HG02885 (cell line): ENCODE measurements around the gene RASSF1.

Experiments used
- ATAC-seq: cut with Tn5 transposase; IDR thresholded peaks from one replicate; pipeline ENCODE4 v1.9.1; 2021; ENCODE audit warnings: mild to moderate bottlenecking; ENCODE audit not compliant: unreplicated experiment, poor library complexity

The RASSF1 gene

GRCh38 chr3:50340448-50341329 lies at the start of gene RASSF1:
TSS of gene RASSF1 (minus strand) at chr3:50340836. CDS start at chr3:50340805, 31 bp downstream.
- no peak for ATAC-seq

- no peak for ATAC-seq
Observed at GRCh38 chr3:50389414-50389767, 48.8 kb upstream of the RASSF1 start.

DNA sequence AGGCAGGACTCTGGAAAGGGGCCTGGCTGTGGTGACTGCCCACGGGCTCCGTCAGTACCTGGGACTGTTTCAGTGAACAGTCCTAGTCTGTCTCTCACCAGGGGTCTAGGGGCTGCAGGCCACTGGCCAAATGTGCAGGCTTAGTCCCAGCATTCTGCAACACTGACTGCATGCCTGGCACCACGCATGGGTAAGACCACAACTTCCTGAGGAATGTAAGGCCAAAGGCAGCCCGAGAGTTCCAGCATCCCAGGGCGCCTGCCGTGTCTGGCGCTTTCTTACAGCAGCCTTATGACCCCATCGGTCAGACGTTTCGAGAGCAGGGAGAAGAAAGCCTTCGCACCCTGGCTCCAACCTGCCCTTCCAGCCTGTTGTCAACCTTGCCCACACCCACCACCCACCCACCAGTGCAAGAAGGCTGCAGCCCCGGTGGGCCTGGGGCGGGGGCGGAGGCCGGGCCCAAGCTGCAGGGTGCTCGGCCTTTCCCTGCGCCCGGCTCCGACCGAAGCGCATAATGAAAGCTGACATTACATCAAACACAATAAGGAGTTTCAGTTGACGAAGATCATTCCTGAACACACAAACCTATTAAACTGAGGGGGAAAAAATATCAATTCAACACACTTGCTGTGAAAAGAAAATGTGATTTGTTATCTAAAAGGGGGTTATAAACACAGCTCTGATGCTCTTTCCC lies 48.2 kb upstream of the RASSF1 start:
- no peak for ATAC-seq

GRCh38 chr3:50388016-50388719 lies 47.5 kb upstream of the RASSF1 start:
- ATAC-seq, result no peak

DNA sequence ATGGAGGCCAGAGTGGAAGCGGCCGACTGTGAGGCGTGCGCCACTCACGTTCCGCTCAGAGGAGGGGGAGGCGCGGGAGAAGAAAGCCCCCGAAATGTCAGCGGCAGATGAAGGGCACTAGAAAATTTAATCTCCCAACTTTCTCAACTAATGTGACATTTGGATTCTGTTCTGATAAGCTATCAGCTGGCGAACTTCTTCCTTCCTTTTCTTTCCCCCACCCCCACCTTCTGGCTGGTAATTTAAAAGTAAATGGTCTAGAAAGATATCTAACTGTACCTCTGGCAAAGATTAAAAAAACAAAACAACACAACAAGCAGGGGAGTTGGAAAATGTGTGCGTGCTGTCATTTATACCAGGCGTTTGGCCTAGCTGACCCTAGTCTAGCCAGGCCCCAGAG lies 45.1 kb upstream of the RASSF1 start:
- ATAC-seq, result no peak

DNA sequence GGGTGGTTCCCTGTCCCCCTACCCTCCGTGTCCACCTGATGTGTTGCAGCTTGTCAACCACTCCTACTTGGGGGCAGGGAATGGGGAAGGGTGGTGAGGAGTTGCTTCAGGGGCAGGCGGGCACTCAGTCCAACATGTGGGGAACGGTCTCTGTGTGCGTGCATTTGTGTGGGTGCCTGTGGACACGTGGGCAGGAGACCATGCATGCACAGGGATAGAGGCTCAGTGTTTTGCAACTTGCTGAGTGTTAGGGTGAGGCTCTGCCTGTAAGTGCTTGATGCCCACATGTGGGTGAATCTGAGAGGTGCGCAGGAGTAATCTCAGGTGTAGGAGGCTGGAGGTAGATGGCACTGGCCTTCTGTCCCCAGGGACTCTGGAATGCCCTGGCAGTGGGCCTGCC lies 43.1 kb upstream of the RASSF1 start:
- no peak for ATAC-seq

DNA sequence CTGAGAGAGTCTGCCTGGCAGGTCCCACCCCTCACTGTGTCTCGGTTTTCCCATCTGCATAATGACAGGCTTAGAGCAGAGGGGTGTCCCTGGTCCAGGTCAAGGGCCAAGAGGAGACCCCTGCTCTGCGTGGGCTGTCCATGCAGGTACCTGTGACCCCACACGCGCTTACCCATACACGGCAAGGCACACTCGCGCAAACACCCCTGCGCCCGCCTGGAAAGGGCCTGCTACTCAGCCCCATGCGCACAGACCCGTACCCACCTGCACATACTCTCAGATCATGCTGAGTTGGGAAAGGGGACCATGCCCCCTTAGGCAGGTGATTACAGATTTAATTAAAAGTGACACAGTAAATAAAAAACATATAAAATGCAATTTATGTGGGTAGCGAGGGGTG lies 42.1 kb upstream of the RASSF1 start:
- ATAC-seq, result no peak

DNA sequence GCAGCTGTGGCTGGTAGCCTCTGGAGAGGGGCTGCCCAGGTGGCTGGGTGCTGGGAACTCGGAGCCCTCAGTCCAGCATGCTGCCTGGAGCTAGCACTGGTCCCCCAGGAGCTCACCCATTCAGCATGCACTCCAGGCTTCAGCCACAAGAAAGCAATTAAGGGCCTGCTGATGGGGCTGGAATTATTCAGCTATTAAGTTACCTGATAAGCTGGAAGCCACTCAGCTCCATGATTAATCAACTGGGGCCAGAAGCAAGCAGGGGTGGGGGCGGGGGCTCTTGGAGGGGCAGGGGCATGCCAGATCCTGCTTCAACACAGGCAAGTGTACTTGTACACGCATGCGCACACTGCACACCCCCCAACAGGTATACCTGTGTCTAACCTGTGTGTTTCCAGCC lies 40.7 kb upstream of the RASSF1 start:
- no peak for ATAC-seq

- no peak for ATAC-seq
Observed at GRCh38 chr3:50380405-50381085, 39.9 kb upstream of the RASSF1 start.

- ATAC-seq, result no peak
Observed at GRCh38 chr3:50378757-50379156, 38.1 kb upstream of the RASSF1 start.

GRCh38 chr3:50378024-50378423 lies 37.4 kb upstream of the RASSF1 start:
- ATAC-seq, result no peak

DNA sequence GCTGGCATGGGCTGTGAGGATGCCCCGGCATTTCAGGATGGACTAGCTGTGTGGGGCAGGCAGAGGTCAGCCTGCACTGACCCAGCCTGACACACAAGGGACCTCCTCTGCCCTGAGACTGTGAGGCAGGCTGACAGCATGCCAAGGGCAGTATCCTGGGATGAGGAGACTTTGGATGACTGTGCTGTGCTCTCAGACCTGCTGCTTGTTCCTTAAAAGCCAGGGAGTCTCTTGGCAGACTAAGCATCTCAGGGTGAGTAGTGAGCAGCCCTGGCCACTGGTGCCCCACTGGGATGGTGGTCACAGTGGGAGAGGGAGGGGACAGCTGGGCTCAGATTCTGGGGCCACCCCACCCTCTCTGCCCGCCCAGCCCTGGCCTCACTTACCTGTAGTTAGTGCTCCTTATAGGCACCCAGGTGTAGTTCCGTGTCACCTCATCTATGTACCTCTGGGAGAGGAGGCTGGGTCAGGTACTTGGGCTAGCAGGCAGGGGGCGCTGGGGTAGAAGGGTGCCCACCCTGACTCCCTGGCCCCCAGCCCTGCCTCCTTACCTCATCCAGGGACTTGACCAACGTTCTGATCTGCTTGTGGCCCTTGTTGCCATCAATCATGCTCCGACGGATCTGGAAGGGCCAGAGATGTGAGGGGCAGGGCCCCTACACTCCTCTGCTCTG lies 34.8 kb upstream of the RASSF1 start:
- ATAC-seq, result no peak

DNA sequence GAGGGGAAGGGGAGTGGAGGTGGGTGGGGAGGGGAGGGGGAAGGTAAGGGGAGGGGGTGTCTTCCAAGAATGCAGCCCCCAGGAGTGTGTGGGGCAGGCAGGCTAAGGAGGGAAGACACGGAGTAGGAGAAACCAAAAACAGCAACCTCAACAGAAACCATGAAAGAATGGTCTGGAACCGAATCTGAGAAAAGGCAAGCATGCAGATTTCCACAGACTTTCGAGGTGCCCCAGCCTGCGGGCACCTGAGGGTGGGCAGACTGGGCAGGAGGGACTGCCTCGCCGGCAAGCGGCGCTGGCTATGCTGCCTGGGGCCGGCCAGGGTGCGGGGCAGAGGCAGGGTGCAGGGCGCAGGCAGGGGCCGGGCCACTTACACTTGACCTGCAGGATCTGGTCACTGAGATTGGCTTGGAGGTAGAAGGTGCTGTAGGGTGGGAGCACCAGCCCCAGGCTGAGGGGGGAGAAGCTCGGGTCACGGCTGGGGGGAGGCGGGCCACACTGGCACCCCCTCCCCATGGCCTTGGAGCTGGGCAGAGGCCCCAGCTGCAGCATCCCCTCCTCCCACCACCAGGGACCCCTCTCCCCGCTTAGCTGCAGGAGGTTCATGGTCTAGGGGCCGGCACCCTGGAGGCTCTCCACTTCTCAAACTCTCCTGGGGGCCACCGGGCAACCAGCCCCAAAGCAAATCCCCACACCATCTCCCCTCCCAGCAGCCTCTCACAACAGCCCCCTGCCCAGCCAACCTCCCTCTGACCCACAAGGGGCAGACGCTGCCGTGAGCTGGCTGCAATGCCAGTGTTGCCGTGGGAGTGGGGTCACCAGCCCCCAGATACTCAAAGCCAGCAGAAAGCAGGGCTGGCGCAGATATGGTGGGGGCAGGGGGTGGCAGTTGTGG lies 34.0 kb upstream of the RASSF1 start:
- ATAC-seq, result no peak

GRCh38 chr3:50373146-50374051 lies 32.8 kb upstream of the RASSF1 start:
- ATAC-seq, result no peak

- no peak for ATAC-seq
Observed at GRCh38 chr3:50372349-50372748, 31.7 kb upstream of the RASSF1 start.

DNA sequence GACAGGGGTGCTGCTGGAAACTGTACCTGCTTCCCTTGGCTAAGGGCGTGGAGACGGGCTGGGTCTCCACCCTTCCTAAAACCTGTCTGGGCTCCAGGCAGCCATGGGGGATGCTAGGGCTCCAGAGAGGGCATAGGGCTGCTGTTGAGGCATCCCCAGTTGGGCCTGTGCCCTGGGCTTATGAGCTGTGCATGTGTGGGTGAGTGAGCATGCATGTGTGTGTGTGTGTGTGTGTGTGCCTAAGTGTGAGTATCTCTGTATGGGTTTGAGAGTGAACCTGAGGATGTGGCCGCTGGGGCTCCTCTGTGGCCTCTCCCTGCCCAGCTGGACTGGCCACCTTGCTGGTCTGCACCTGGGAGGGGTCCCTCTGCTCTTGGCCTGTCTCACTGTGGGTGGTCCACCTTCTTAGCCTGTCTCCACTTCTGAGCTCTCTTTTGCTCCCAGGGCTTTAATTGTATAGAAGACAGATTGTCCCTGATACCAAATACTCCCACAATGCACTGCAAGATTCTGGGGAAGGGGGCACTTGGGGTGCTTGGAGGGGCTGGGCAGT lies 30.6 kb upstream of the RASSF1 start:
- no peak for ATAC-seq

DNA sequence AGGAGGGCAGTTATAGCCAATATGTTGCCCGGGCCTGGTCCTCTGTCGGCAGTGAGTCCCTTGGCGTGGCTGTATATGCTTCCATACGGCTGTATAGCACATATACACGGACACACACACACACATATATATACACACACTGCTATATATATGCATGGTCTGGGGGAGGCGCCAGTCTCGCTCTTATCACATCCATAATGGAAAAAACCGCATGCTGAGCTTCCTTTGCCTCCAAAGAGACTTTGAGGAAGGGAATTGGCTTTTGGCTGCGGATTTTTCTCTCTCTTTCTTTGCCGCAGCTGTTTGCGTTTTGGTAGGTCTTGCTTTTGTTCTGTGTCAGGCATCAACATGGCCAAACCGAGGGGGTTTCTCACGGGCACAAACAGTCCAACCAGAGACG lies 30.0 kb upstream of the RASSF1 start:
- ATAC-seq, result no peak
